22Rv1 (cell line): ENCODE results near the gene SRPK2.

Source experiments
- CTCF ChIP-seq: fragments of 450-650 bp; IDR thresholded peaks from 2 replicates; pipeline ENCODE4 v1.5.1; 2017; ENCODE audit warnings: mild to moderate bottlenecking
- ZFX ChIP-seq: fragments of 450-650 bp; IDR thresholded peaks from 2 replicates; pipeline ENCODE4 v1.6.1; 2017; ENCODE audit warnings: antibody characterized with exemption, borderline replicate concordance

- no peak for TF ChIP-seq CTCF
- TF ChIP-seq ZFX = no peak
Measured at GRCh38 chr7:105112440-105113418, 276.0 kb downstream of the SRPK2 start.
